NK-92 treated with Interleukin-12 subunit alpha and Interleukin-12 subunit beta, amount 100 ng/mL, for 24 hours (cell line): ENCODE measurements around the gene PRR13.
"Not testable (repeated sequence)": the region's sequence is repeated elsewhere in the genome, so short reads cannot be mapped to it uniquely, and the experiment has no call there.

Source experiments
- DNase-seq: peaks from one replicate; lab custom pipeline; 2025; lab: John Stamatoyannopoulos, UW

Gene PRR13, protein sequence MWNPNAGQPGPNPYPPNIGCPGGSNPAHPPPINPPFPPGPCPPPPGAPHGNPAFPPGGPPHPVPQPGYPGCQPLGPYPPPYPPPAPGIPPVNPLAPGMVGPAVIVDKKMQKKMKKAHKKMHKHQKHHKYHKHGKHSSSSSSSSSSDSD

GRCh38 chr12:53441040-53441833 lies at the start of gene PRR13:
TSS of gene PRR13 (plus strand) at chr12:53441734. CDS start at chr12:53442715, 981 bp downstream.
- peak; percentile 94 for DNase-seq

GRCh38 chr12:53399896-53400295 lies 41.6 kb upstream of the PRR13 start:
- no peak for DNase-seq

DNA sequence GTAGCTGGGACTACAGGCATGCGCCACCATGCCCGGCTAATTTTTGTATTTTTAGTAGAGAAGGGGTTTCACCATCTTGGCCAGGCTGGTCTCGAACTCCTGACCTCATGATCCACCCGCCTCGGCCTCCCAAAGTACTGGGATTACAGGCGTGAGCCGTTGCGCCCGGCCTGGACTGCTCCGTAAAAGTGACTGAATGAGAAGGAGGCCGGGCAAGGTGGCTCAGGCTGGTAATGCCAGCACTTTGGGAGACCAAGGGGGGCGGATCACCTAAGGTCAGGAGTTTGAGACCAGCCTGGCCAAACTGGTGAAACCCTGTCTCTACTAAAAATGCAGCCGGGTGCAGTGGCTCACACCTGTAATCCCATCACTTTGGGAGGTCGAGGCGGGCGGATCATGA lies 39.2 kb upstream of the PRR13 start:
- DNase-seq, result not testable (repeated sequence)

GRCh38 chr12:53402871-53403270 lies 38.7 kb upstream of the PRR13 start:
- DNase-seq, result no peak

GRCh38 chr12:53410951-53411350 lies 30.6 kb upstream of the PRR13 start:
- no peak for DNase-seq

- DNase-seq, result no peak
Measured at GRCh38 chr12:53413485-53414204, 27.9 kb upstream of the PRR13 start.

DNA sequence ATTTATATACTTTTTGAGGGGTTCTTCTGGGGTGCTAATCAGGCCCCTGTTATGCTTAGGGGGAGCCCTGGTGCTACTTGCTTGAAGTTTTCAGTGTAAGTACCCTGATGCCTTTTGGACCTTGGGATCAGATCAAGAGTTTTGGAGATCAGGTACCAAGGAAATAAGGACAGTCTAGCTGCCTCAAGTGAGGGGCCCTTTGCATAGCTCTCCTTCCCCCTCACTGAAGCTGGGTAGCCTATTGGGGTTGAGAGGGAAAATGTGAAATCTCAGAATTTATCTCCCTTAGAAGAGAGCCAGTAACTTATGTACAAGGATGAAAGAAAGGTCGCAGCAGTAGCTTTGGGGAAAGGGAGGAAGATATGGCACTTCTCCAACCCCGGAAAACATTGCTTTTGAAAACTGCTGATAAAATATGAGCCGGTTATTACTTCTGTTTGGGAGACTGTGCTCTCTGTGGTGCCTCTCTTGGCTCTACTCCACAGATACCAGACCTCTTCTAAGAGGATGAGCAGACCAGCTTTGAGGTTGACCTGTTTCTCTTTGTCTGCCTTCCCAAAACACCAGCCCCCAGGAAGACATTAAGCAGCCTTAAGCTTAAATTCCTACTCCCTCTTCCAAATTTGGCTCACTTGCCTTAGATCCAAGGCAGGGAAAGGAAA lies 26.6 kb upstream of the PRR13 start:
- DNase-seq, result no peak

DNA sequence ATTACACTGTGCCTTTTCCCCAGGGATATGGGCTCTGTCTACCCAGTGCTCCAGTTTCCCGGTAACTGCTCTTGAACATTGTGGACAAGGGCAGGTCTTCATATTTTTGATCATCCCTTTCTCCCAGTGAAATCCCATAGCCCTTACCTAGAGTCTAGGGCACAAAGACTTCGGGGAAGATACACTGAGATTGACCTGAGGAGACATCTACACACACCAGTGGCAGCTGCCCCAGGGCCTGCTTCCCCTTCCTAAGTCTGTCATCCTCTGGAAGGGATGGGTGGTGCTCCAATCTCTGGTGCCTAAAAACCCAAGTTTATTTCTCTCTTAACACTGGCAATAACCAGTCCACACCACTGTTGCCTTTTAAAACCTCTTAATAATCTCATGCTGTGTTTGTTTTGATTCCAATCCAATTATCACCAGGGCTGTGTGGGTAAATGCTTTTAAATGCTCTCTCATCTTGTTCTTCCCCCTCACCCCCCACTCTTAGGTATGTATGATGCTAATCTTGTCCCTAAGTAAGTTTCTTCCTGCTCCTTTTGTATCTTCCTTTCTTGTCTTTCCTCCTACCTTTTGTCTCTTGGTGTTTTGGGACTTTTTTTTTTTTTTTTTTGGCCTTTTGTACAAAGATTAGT lies 25.7 kb upstream of the PRR13 start:
- DNase-seq, result not testable (repeated sequence)

DNA sequence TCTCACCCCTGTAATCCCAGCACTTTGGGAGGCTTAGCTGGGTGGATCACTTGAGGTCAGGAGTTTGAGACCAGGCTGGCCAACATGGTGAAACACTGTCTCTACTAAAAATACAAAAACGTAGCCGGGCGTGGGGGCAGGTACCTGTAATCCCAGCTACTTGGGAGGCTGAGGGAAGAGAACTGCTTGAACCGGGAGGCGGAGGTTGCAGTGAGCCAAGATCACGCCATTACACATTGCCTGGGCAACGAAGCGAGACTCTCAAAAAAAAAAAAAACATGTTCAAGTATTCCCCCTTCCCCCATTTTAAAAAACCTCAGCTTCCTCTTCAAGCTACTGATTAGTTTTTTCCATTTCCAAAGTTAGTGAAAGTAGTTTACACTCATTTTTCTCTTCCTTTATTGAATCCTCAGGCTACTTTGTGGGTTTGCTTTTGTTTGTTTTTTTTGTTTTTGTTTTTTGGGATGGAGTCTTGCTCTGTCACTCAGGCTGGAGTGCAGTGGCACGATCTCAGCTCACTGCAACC lies 24.2 kb upstream of the PRR13 start:
- not testable (repeated sequence) for DNase-seq

DNA sequence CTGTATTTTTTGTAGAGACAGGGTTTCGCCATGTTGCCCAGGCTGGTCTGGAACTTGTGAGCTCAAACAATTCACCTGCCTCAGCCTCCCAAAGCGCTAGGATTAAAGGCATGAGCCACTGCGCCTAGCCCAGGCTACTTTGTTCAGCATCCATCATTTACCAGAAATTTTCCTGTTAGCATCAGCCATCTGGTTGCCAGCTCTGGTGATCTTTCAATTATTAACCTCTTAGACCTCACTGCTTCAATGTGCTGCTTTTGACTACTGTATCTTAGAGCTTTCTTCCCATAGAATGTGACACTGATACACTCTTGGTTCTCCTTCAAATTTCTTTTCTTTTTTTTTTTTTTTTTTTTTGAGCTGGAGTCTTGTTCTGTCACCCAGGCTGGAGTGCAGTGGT lies 23.3 kb upstream of the PRR13 start:
- DNase-seq, result no peak

- no peak for DNase-seq
Measured at GRCh38 chr12:53419756-53420155, 21.8 kb upstream of the PRR13 start.

DNA sequence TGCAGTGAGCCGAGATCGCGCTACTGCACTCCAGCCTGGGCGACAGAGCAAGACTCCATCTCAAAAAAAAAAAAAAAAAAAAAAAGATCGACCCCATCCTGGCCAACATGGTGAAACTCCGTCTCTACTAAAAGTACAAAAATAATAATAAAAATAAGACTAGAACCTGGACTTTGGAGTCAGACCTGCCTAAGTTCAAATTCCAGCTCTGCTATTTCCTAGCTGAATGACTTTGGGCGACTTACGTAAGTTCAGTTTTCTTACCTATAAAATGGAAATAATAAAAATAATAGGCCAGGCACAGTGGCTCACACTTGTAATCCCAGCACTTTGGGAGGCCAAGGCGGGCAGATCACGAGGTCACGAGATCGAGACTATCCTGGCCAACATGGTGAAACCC lies 19.3 kb upstream of the PRR13 start:
- not testable (repeated sequence) for DNase-seq

DNA sequence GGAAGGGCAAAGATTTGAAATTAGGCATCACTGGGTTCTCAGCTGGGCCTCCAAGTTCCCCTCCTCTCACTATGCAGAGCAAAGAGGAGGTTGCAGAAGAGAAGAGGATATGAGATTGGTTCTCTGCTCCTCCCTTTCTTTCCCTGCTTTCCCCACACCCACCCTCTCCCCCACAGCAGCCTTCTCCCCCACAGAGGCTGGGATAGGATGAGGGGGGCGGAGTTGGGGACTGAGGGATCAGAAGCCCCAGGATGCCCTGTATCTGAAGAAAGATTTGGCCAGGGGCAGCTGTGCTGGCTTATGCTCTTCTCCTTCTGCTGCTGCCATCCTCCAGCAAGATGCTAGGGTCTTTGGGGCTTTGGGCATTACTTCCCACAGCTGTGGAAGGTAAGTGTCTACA lies 17.9 kb upstream of the PRR13 start, which contains the start of gene AMHR2:
Gene AMHR2 (plus strand): TSS at position 259 of the 400 bp plus-strand sequence. CDS start 80 bp downstream, at position 339.
- no peak for DNase-seq

DNA sequence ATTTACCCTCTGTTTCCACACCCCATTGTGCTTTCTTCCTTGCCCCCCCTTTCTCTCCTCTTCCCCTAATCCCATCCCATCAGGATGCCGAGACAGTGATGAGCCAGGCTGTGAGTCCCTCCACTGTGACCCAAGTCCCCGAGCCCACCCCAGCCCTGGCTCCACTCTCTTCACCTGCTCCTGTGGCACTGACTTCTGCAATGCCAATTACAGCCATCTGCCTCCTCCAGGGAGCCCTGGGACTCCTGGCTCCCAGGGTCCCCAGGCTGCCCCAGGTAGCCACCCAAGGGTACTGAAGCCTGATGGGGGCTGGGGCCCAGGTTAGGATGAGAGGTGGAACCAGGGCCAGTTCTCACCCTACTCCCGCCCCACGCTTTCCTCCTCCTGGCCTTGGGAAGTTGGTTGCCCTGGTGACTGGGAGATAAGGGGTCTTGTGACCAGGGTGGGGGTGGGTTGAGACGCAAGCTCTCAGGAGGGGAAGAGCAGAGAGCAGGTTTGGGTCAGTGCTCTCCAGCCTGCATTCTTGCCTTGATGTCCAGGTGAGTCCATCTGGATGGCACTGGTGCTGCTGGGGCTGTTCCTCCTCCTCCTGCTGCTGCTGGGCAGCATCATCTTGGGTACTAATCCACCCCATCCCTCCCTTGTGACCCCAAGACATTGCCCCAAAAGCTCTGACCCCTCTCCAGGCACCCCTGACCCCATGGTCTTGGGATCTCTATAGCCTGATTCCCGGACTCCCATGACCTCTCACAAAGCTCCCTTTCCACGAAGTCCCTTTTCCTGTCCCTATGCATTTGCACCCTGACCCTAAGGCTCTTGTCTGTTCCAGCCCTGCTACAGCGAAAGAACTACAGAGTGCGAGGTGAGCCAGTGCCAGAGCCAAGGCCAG lies 16.7 kb upstream of the PRR13 start:
- no peak for DNase-seq

- no peak for DNase-seq
Measured at GRCh38 chr12:53425515-53426150, 15.9 kb upstream of the PRR13 start.

DNA sequence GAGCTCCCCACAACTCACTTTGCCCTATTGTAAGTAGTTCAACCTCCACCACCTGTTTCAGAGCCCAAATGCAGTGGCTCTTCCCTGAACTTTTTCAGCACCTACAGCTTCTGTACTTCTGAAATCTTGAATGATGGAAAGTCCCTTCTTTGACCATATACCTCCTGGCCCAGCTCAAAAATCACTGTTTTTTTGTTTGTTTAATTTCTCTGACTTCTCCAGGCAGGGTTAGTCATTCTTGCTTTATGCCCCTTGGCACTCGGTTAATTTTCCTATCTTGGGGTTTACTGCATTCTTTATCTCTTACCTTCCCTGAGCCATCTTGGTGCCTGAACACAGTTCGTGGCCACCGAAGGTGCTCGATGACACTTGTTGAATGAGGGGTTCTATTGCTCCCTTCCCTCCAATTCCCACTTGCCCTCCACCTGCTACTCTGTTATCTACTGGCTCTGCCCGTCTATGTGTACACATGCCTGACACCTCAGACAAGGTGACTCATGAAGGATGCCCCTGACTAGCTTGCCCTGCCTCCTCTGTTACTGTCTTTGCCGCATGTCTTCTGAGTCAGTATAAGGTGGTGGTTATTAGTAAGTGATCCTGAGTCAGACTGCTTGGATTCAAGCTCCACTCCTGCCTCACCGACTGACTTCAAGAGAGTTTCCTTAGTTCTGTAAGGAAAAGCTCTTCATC lies 13.5 kb upstream of the PRR13 start:
- DNase-seq, result no peak

- DNase-seq, result no peak
Measured at GRCh38 chr12:53428741-53429140, 12.8 kb upstream of the PRR13 start.

DNA sequence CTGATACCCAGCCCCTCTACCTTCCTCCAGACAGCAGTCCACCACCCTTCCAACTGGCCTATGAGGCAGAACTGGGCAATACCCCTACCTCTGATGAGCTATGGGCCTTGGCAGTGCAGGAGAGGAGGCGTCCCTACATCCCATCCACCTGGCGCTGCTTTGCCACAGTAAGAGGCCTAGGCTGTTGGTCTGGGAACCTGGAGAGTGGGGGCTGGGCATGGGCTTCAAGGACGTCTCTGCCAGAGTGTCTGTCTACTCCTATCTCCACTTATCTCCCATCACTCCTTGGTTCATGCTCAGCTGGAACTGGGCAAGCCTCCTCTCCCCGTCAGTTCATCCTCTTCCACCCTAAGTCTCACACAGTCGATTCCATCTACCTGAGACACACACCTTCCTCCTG lies 11.4 kb upstream of the PRR13 start:
- DNase-seq, result no peak

DNA sequence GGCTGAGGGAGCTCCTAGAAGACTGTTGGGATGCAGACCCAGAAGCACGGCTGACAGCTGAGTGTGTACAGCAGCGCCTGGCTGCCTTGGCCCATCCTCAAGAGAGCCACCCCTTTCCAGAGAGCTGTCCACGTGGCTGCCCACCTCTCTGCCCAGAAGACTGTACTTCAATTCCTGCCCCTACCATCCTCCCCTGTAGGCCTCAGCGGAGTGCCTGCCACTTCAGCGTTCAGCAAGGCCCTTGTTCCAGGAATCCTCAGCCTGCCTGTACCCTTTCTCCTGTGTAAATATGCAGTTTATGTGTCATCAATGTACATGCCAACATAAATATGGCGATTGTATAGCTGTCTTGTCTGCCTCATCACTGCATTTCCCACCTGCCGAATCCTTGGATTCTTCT lies 10.3 kb upstream of the PRR13 start:
- DNase-seq, result no peak

- not testable (repeated sequence) for DNase-seq
Measured at GRCh38 chr12:53435326-53435725, 6.2 kb upstream of the PRR13 start.
